Keratinocyte (primary cell): ENCODE measurements around the gene STK16. TPM values are rescaled to one million over a fixed set of nuclear protein-coding genes. Genes with fewer than 3 reads are reported as not detected.

Experiments
- DNase-seq: peaks from one replicate; pipeline ENCODE4 v3.0.0-alpha.2; 2011; ENCODE audit warnings: low read depth, missing footprints, low spot score
- FAIRE-seq: peaks from 2 replicates; lab custom pipeline; 2011; peaks lifted over from hg19 to GRCh38; lab: Jason Lieb, UNC
- H2AFZ ChIP-seq: 2 replicates; pipeline ENCODE4 v1.6.0; 2012; ENCODE audit warnings: low read length, control low read depth, inconsistent platforms; ENCODE audit not compliant: control insufficient read depth
- H3K27ac ChIP-seq: 2 replicates; pipeline ENCODE4 v1.5.1; 2011; ENCODE audit warnings: low read length; ENCODE audit not compliant: control insufficient read depth, insufficient read depth
- H3K27me3 ChIP-seq: 3 replicates; pipeline ENCODE4 v1.6.0; 2011; ENCODE audit warnings: low read length; ENCODE audit not compliant: control insufficient read depth, insufficient read depth; ENCODE audit errors: extremely low read depth
- H3K36me3 ChIP-seq, 2 experiments: 2 replicates in 1 of 2; 3 replicates in 1 of 2; pipeline ENCODE4 v1.5.1; 2011; ENCODE audit warnings: low read length in 2 of 2, mild to moderate bottlenecking in 1 of 2; ENCODE audit not compliant: control insufficient read depth in 2 of 2, insufficient read depth in 2 of 2; ENCODE audit errors: extremely low read depth in 1 of 2
- H3K4me1 ChIP-seq: 3 replicates; pipeline ENCODE4 v1.5.1; 2011; ENCODE audit warnings: low read length; ENCODE audit not compliant: control insufficient read depth, insufficient read depth; ENCODE audit errors: extremely low read depth
- H3K4me2 ChIP-seq: 3 replicates; pipeline ENCODE4 v1.6.0; 2011; ENCODE audit warnings: low read depth, low read length; ENCODE audit not compliant: control insufficient read depth, insufficient read depth; ENCODE audit errors: extremely low read depth
- H3K4me3 ChIP-seq, 3 experiments: fragments of 200-600 bp in 1 of 3; sonication (generic) in 1 of 3; 2 replicates in 2 of 3; 3 replicates in 1 of 3; pipeline ENCODE4 v1.5.1; 2011 to 2016; ENCODE audit warnings: low read length in 3 of 3, mild to moderate bottlenecking in 3 of 3, control low read depth in 2 of 3, inconsistent platforms in 1 of 3, low read depth in 1 of 3, mixed read lengths in 1 of 3, mixed run types in 1 of 3, moderate library complexity in 1 of 3; ENCODE audit not compliant: control insufficient read depth in 2 of 3, insufficient read depth in 2 of 3; ENCODE audit errors: extremely low read depth in 1 of 3
- H3K79me2 ChIP-seq: 2 replicates; pipeline ENCODE4 v1.6.0; 2012; ENCODE audit warnings: low read length; ENCODE audit not compliant: control insufficient read depth, insufficient read depth
- H3K9ac ChIP-seq: 3 replicates; pipeline ENCODE4 v1.6.0; 2011; ENCODE audit warnings: low read length; ENCODE audit not compliant: control insufficient read depth, insufficient read depth; ENCODE audit errors: extremely low read depth
- H3K9me1 ChIP-seq: 3 replicates; pipeline ENCODE4 v1.6.0; 2011; ENCODE audit warnings: low read length; ENCODE audit not compliant: control insufficient read depth, insufficient read depth; ENCODE audit errors: extremely low read depth
- H3K9me3 ChIP-seq: 2 replicates; pipeline ENCODE4 v1.5.1; 2012; ENCODE audit warnings: low read depth, low read length; ENCODE audit not compliant: control insufficient read depth
- H4K20me1 ChIP-seq: 3 replicates; pipeline ENCODE4 v1.6.0; 2011; ENCODE audit warnings: low read length; ENCODE audit not compliant: control insufficient read depth, insufficient read depth; ENCODE audit errors: extremely low read depth
- CTCF ChIP-seq, 3 experiments: IDR thresholded peaks in 1 of 3; conservative IDR thresholded peaks in 1 of 3; optimal IDR thresholded peaks in 1 of 3; 2 replicates in 2 of 3; 3 replicates in 1 of 3; pipeline versions ENCODE3 to v1.5.1; 2011; ENCODE audit warnings: low read length in 3 of 3, mild to moderate bottlenecking in 3 of 3, moderate library complexity in 2 of 3, control low read depth in 1 of 3, inconsistent platforms in 1 of 3; ENCODE audit not compliant: insufficient read depth in 2 of 3; ENCODE audit errors: extremely low read depth in 1 of 3
- EZH2 ChIP-seq: IDR thresholded peaks from one replicate; pipeline ENCODE4 v1.6.1; 2012; ENCODE audit warnings: inconsistent platforms, mild to moderate bottlenecking, low read length, moderate library complexity
- dilution Hi-C: fragments of 300-500 bp; cut with MboI; formaldehyde crosslinking; loops from one replicate; pipeline ENCODE4 v1.7.0; 2020; ENCODE audit warnings: low sequenced_read_pairs; ENCODE audit not compliant: extremely low pct_ligation_motif_present
- polyA plus RNA-seq, 5 experiments: library from polyadenylated mRNA; depleted of rRNA in 3 of 5; stranded (reverse) in 3 of 5; stranded (forward) in 1 of 5; unstranded in 1 of 5; fragments of >200 nt; gene quantifications; 1 replicate in 1 of 5; 2 replicates in 3 of 5; 3 replicates in 1 of 5; pipeline versions ENCODE4 v1.2.1 to v1.2.3, GENCODE V29; 2011 to 2012; ENCODE audit warnings: missing spikeins in 2 of 5, low read depth in 1 of 5, low replicate concordance in 1 of 5

STK16 gene
- polyA plus RNA-seq, 1 donor (not counting 4 experiments of a cell fraction or from before 2014, with no cell fraction given), result 35.8 TPM

DNA sequence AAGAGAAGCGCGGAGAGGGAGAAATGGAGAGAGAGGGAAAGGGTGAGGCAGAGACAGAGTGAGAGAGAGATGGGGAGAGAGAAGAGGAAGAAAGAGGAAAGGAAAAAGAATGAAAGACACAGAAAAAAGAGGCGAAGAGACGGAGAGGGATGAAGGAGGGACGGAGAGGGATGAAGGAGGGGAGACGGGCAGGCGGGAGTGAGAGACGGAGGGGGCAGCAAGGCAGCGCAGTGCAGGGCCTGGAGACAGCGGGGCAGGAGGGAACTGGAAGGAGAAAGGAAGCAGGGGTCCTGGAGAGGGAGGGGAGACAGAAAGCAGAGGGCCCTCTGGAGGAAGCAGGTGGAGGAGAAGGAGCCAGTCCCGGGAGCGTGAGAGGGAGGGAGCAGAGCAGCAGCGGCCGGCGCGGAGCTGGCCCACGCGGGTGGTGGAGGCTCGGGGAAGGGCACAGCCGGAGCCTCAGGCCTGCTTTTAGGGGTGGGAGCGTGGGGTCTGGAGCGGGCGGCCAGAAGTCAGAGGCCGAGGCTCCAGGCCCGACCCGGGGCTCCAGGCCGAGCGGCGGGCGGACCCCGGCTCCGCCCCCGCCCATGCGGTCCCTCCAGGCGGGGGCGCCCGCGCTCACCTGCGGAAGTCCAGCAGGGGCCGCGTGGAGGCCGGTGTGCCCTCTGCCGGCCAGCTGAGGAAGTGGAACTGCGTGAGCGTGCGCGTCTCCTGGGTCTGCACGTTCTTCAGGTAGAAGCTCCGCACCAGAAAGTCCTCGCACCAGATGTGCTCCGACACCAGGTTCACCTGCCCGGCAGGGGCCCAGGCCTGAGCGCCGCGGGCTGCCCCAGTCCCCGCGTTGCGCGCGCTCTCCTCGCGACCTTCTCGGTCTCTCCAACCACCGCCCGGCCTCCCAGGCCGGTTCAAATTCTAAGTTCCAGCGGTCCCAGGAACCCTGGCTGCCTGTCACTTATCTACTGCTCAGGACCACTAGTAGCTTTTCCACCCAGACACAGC lies 49.4 kb downstream of the STK16 start:
- Histone ChIP-seq H3K27me3 (peaks cover 5% of the 10 kb centered on the region), H3K9me1 (no peaks in the 10 kb centered on the region), H3K36me3 (no peaks in the 10 kb centered on the region), H3K4me2 (peak overlapping the region; percentile 76), H3K9ac (peak overlapping the region; percentile 68), H3K4me3 (peak overlapping the region in 2 of 3 experiments; percentile 29 to 59), H4K20me1 (no peaks in the 10 kb centered on the region), H2AFZ (peak overlapping the region; percentile 76), H3K27ac (peak overlapping the region; percentile 3), H3K9me3 (no peaks in the 10 kb centered on the region), H3K4me1 (peaks cover 9% of the 10 kb centered on the region), H3K79me2 (no peaks in the 10 kb centered on the region)
- FAIRE-seq, result peak; percentile 74
- peak; percentile 63 for DNase-seq
- dilution Hi-C loops, result no loop called here
- no peak for TF ChIP-seq EZH2
- TF ChIP-seq CTCF (optimal IDR thresholded peaks at IDR 0.05 in 1 of 3, IDR thresholded peaks at IDR 0.05 in 1 of 3, conservative IDR thresholded peaks at IDR 0.05 in 1 of 3; ENCODE audit: extremely low read depth in 1 of 3, insufficient read depth in 2 of 3, low read length in 3 of 3), result peak in 2 of 3 experiments; percentile 87 to 90

DNA sequence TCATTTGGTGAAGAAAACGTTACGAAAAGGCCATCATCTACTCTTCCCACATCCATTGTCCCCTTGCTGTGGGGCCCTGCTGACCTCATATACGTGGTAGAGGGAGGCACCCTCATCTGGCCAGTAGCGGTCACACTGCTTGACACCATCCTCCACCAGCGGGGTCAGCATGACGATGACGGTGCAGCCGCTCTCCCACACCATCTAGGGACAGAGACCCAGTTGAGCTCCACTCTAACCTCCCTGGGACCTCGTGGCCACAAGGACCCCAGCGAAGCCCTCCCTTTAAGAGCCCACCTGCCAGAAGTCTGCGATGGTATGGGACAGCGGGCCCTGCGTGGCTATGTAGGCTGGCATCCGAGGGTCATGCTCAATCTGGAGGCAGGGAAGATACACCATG lies 50.9 kb downstream of the STK16 start:
- no peaks in the 10 kb centered on the region for H3K9me1 ChIP-seq
- no peak overlapping the region for H3K4me3 ChIP-seq
- FAIRE-seq (no peak), DNase-seq (no peak)
- dilution Hi-C loops, result no loop called here
- H3K9me3 ChIP-seq, result no peaks in the 10 kb centered on the region
- H3K9ac ChIP-seq, result no peak overlapping the region
- no peaks in the 10 kb centered on the region for H3K36me3 ChIP-seq
- H3K4me1 ChIP-seq, result peaks cover 4% of the 10 kb centered on the region
- no peaks in the 10 kb centered on the region for H4K20me1 ChIP-seq
- no peak overlapping the region for H3K4me2 ChIP-seq
- H3K27ac ChIP-seq, result no peak overlapping the region
- no peak overlapping the region for H2AFZ ChIP-seq
- peaks cover 20% of the 10 kb centered on the region for H3K27me3 ChIP-seq
- H3K79me2 ChIP-seq, result no peaks in the 10 kb centered on the region
- TF ChIP-seq EZH2 (no peak), CTCF (optimal IDR thresholded peaks at IDR 0.05 in 1 of 3, IDR thresholded peaks at IDR 0.05 in 1 of 3, conservative IDR thresholded peaks at IDR 0.05 in 1 of 3; ENCODE audit: extremely low read depth in 1 of 3, insufficient read depth in 2 of 3, low read length in 3 of 3) (no peak)
